HFF-Myc (cell line): Measurements from ENCODE around the gene GRAMD1A.

Experiments
- DNase-seq: peaks from one replicate; pipeline ENCODE4 v3.0.0-alpha.2; 2011; ENCODE audit warnings: low read depth; ENCODE audit errors: extremely low read depth
- H3K4me3 ChIP-seq: replicated peaks from 2 replicates; pipeline ENCODE4 v1.5.1; 2011; ENCODE audit warnings: low read depth, mild to moderate bottlenecking, control low read depth, low read length
- TF ChIP-seq, protein P1 (sequence below): IDR thresholded peaks from 2 replicates; pipeline ENCODE4 v1.5.1; 2012; ENCODE audit warnings: mild to moderate bottlenecking, low read depth, low read length, control low read depth; ENCODE audit errors: missing control alignments

The GRAMD1A gene

GRCh38 chr19:35066691-35067563 is 66.8 kb downstream of the GRAMD1A start:
- TF ChIP-seq, protein P1, sequence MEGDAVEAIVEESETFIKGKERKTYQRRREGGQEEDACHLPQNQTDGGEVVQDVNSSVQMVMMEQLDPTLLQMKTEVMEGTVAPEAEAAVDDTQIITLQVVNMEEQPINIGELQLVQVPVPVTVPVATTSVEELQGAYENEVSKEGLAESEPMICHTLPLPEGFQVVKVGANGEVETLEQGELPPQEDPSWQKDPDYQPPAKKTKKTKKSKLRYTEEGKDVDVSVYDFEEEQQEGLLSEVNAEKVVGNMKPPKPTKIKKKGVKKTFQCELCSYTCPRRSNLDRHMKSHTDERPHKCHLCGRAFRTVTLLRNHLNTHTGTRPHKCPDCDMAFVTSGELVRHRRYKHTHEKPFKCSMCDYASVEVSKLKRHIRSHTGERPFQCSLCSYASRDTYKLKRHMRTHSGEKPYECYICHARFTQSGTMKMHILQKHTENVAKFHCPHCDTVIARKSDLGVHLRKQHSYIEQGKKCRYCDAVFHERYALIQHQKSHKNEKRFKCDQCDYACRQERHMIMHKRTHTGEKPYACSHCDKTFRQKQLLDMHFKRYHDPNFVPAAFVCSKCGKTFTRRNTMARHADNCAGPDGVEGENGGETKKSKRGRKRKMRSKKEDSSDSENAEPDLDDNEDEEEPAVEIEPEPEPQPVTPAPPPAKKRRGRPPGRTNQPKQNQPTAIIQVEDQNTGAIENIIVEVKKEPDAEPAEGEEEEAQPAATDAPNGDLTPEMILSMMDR, result peak; percentile 94
- no peak overlapping the region for H3K4me3 ChIP-seq
- peak; percentile 67 for DNase-seq

DNA sequence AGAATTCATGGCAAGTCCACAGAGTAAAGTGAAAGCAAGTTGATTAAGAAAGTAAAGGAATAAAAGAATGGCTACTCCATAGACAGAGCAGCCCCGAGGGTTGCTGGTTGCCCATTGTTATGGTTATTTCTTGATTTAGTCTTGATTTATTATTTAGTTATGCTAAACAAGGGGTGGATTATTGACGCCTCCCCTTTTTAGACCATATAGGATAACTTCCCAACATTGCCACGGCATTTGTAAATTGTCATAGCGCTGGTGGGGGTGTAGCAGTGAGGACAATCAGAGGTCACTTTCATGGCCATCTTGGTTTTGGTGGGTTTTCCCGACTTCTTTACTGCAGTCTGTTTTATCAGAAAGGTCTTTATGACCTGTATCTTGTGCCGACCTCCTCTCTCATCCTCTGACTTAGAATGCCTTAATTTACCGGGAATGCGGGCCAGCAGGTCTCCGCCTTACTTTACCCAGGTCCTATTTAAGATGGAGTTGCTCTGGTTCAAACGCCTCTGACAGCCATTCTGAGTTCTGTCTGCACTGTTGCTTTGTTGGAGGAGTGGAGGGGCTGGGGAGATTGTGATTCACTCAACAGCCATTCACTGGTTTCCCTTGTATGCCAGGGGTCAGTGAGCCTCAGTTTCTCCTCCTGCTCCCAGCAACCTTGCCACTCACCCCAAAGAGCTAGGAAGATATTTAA is 69.0 kb downstream of the GRAMD1A start:
- H3K4me3 ChIP-seq, result no peak overlapping the region
- no peak for DNase-seq
- TF ChIP-seq, protein P1, result no peak

GRCh38 chr19:35069696-35070095 is 69.6 kb downstream of the GRAMD1A start:
- H3K4me3 ChIP-seq, result no peak overlapping the region
- TF ChIP-seq, protein P1, result no peak
- DNase-seq, result no peak

DNA sequence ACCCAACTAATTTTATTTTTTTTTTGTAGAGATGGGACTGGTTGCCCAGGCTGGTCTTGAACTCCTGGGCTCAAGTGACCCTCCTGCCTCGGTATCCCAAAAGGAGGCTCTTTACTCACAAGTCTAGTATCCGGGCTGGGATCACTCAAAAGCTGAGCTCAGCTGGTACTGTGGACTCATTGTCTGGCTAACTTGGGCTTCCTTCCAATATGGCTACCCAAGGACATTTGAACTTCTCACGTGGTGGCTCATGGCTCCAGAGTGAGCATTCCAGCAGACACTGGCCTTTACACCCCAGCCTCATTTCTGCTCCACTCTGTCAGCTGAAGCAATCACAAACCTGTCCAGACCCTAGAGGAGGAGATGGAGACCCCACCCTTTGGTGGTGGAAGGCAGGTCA is 70.3 kb downstream of the GRAMD1A start:
- TF ChIP-seq, protein P1, result no peak
- no peak overlapping the region for H3K4me3 ChIP-seq
- no peak for DNase-seq

DNA sequence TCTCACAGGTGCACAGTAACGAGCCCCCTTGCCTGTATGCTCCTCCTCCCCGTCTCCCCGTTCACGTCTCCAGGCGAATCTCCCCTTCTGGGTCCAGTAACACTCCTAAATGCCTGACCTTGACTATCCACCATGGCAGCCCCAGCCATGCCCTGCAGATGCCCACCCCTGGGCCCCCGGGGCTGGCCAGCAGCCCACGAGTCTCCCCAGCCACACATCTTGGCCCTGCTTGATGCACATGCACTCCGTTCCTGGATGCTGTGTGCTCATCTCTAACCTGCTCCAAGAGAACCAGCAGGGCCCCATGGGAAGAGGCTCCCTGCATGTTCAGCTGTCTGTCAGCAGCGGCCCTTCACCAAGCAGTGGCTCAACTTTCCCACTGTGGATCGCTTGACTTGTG is 73.4 kb downstream of the GRAMD1A start:
- DNase-seq, result no peak
- H3K4me3 ChIP-seq, result no peak overlapping the region
- TF ChIP-seq, protein P1, result no peak

DNA sequence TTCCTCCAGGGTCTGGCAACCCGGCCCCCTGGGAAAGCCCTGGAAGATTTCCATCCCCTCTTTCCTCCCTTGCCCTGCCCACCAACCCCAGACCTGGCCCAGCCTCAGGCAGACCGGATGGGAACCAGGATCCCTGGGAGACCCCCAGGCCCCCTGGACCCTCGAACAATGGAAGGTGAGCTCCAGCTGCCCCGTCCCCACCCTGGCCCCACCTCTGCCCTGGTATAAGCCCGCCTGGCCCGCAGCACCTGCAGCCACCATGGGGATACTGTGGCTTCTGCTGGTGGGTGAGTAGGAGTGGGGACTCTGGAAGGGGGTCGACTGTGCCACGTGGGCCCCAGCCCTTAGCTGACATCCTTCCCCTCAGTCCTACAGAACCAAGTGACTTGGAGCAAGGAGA is 73.8 kb downstream of the GRAMD1A start:
- no peak overlapping the region for H3K4me3 ChIP-seq
- DNase-seq, result no peak
- TF ChIP-seq, protein P1, result no peak
